Erythroblast (primary cell): ENCODE data around the gene BATF3.
A peak's percentile ranks its signal among the peaks of the same experiment; 100 is the strongest.
"Not testable (repeated sequence)": the region's sequence is repeated elsewhere in the genome, so short reads cannot be mapped to it uniquely, and the experiment has no call there.

ENCODE experiments used
- DNase-seq, 2 experiments: peaks; one replicate each; lab custom pipeline; 2025; lab: John Stamatoyannopoulos, UW
- GATA1 ChIP-seq: IDR thresholded peaks from 2 replicates; pipeline ENCODE4 v1.6.1; 2011; ENCODE audit warnings: low read depth, mild to moderate bottlenecking, control low read depth, low read length, moderate library complexity
- POLR2A ChIP-seq: IDR thresholded peaks from 2 replicates; pipeline ENCODE4 v1.6.1; 2011; ENCODE audit warnings: mild to moderate bottlenecking, low read length

Gene BATF3

DNA sequence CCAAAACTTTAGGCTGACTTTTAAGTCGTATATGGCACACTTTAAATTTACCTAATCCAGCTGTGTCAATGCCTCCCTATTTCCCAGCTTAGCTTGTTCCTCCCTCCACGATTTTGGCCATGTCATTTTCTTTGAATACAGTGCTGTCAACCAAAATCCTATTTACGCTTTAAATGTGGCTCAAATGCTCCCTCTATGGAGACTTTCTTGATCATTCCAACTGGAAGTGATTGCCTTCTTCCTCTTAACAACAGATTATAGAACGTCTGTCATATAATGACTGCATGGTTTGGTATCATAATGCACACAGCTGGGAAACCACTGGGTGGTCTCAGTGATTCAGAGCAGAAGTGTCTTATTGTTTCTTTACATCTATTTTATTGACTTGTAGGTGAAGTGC lies 18.9 kb upstream of the BATF3 start:
- DNase-seq: no peak
- TF ChIP-seq POLR2A (no peak), GATA1 (no peak)

DNA sequence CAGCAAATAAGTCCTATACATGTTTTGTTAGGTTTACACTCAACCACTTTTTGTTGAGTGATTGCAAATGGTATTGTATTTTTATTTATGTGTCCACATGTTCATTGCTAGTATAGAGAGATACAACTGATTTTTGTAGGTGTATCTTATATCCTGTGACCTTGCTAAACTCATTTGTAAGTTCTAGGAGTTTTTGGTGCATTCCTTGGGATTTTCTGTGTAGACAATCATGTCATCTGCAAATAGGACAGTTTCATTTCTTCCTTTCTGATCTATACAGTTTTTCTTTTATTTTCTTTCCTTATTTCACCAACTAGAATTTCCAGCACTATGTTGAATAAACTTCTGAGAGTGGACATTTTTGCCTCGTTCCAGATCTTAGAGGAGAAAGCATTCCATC lies 16.5 kb upstream of the BATF3 start:
- TF ChIP-seq GATA1: no peak
- no peak for TF ChIP-seq POLR2A

DNA sequence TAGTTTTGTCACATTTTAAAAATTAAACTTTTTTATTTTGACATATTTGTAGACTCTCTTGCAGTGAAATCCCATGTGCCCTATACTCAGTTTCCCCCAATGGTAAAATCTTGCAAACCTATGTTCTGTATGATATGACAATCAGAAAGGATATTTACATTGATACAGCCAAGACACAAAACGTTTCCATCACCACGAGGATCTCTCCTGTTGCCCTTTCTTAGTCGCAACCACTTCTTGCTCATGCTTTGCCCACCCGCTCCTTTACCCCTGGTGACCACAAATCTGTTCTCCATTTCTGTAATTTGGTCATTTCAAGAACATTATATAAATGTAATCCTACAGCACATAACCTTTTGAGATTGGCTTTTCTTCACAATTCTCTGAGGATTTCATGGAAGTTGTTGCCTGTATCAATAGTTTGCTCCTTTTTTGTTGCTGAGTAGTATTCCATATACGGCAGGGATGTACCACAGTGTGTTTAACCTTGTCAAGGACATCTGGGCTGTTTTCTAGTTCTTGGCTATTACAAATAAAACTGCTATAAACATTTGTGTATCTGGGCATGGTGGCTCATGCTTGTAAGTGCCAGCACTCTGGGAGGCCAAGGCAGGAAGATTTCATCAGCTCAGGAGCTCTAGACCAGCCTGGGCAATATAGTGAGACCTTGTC lies 14.0 kb upstream of the BATF3 start:
- TF ChIP-seq GATA1 (no peak), POLR2A (no peak)
- no peak for DNase-seq

More for the DNA sequence above, 16.5 kb upstream of the BATF3 start:
- no peak for DNase-seq

DNA sequence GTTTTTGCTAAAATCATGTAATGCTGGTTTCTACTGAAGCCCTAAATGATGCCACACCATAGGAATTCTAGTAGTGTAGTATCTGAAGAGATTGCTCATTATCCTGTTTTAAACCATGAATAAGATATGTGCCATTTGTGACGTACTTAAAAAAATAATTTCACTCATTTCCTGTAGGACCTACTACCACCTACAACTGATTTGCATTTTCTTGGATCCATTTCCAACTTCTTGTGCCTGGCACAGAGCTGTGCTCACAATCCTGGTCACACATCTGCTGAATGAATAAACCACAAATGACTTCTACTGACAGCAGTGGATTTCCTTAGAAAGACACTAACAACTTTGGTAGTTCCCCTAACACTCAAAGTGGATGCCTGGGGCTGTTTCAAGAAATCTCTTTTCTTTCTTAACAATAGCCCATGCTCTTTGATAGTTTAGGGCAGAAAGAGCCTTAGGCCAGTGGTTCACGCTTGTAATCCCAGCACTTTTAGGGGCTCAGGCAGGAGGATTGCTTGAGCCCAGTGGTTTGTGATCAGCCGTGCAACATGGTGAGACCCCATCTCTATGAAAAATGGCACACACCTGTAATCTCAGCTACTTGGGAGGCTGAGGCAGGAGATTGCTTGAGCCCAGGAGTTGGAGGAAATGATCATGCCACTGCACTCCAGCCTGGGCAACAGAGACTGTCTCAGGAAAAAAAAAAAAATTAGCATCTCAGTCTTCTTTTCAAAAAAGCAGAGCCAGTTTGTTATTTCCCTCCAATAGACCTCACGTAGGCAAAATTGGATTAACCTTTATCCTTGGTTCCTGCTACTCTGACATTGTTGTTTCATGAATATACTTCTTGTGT lies 13.0 kb upstream of the BATF3 start:
- DNase-seq: no peak
- TF ChIP-seq POLR2A: no peak
- no peak for TF ChIP-seq GATA1

DNA sequence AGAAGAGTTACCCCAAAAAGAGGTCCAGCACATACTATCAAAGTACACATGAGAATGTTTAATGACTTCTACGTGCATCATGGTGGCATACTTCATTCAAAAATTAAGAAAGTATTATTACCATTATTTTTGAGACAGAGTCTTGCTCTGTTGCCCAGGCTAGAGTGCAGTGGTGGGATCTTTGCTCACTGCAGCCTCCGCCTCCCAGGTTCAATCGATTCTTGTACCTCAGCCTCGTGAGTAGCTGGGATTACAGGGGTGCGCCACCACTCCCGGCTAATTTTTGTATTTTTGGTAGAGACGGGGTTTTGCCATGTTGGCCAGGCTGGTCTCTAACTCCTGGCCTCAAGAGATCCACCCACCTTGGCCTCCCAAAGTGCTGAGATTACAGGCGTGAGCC lies 12.3 kb upstream of the BATF3 start:
- DNase-seq: not testable (repeated sequence)

DNA sequence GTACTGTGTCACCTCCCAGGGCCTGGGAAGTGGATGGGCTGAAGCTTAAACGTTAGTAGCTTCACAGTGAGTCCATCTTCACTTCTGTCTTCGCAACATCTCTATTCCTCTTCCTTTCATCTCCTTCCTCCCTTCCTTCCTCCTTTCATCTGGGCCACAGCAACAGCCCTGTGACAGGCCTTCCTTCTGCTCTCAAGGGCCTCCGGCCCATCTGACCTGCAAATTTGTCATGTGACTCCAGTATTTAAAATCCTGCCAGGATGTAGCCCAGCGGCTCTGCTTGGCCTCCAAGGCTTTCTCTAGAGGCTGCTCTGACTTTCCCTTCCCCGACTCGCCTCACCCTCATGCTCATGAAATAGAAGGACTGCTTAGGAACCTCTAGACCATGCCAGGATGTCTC lies 10.9 kb upstream of the BATF3 start:
- TF ChIP-seq GATA1 (no peak), POLR2A (no peak)
- DNase-seq: no peak

DNA sequence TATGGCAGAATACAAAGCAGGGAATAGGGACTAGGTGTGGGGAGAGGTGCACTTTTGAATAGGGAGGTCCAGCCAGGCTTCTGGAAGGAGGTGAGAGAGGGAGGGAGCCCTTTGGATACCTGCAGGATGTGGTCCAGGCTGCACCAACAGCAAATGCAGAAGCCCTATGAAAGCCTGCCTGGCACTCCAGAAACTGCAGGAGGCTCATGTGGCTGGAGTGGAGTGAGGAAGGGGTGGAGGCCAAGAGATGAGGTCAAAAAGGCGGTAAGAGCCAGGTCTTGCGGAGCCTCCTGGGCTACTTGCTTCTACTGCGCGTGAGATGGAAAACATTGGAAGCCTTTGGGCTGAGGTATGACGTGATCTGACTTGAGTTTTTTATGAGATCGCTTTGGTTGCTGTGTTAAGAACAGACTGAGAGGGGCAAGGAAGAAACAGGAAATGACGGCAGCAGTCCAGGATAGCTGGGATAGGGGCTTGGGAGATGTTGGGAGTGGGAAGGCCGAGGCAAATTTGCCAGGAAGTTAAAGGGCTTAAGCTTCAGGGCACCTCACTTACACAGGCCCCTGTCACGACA lies 4.4 kb upstream of the BATF3 start:
- TF ChIP-seq POLR2A (no peak), GATA1 (no peak)
- no peak for DNase-seq

DNA sequence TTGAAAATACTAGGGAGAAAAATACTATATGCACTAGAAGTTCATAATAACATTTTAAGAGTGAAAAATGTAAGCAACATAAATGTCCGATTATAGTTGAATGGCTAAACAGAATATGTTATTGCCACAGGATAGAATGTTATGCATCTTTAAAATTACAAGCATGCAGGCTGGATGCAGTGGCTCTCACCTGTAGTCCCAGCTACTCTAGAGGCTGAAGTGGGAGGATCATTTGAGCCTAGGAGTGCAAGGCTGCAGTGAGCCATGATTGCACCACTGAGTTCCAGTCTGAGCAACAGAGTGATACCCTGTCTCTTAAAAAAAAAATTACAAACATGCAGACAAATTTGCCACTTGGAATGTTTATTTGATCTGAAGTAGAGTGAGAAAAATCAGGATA lies 3.0 kb upstream of the BATF3 start:
- TF ChIP-seq POLR2A (no peak), GATA1 (no peak)
- no peak for DNase-seq

DNA sequence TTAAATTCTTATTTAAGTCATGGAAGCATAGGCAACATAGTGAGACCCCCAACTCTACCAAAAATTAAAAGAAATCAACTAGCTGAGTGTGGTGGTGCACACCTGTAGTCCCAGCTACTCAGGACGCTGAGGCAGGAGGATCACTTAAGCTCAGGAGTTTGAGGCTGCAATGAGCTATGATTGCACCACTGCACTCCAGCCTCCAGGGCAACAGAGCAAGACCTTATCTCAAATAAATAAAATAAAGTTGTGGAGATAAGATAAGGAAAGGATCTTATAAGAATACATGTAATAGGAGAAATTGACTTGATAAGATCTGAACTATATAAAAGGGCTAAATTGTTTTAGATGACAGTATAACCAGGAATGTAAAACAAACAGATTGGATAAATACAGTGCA lies 2.3 kb upstream of the BATF3 start:
- TF ChIP-seq POLR2A: no peak
- TF ChIP-seq GATA1: no peak
- no peak for DNase-seq

DNA sequence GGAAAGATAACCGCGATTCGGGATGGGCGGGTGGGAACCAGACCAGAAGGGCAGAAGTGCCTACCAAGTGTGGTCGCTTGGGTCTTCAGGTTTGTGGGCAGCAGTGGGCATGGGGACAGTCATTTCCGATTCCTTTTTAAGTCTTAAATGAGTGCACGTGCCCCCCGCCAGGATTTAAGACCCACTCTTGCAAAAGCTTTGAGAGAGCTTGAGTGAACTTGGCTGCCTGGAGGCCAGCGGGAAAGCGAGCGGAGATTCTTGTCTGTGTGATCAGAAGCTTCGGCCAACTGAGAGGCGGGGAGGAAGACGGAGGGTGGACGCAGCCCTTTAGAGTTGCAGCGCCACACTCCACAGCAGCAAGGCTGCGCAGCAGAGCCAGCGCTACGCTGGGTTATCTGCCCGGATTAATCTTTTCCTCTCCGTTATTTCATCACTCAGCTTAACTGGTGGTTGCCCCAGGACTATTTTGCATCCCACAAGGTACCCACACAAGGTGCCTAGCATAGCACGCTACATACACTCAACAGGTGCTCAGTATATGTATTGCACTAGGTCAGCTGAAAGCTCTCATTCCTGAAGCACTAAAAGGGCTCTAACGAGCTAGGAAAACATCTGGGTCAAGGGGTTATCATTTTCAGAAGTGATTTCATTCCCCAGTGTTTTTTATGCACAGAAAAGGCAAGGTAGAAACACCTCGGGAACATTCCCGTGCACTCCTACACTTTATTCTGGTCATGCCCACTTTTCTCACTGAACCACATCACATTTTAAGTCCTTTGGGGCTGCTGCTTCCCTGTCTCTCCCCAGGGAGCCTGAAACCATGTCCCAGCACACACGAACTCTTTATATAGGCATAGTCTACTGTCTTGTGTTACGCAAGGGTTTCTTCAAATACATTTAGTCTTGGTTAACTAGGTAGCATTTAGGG lies 1.5 kb upstream of the BATF3 start:
- no peak for TF ChIP-seq POLR2A
- TF ChIP-seq GATA1: no peak
- peak; percentile 32 to 47 for DNase-seq

DNA sequence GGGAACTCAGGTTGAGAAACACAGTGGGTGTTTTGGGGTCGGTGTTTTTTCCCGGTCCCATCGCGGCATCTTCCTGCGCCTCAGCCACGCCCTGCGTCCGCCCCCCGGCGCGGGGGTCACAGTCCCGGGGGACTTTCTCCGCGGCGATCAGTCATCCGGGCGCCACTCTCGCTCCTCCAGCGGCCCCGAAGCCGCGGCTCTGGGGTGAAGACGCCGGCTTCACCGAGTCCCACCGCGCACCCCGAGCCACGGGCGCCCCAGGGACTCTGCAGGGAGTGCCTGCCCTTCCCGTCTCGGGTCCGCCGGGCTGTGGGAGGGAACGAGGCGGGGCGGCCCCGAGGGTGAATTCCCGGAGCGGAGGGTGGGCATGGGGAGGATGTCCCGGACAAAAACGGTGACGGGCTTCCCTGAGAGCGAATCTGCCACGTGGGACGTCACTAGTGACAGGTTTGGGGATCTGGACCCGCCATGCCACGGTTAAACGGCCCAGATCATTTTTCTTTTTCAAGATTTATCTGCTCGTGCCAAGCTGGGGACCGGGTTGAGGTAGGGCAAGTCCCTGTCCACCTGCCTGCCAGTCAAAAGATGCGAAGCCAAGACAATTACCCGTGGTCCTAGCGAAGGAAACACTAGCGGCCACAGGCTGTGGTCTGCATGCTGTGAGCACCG lies 717 bp upstream of the BATF3 start:
- DNase-seq: no peak
- TF ChIP-seq GATA1: no peak
- no peak for TF ChIP-seq POLR2A

DNA sequence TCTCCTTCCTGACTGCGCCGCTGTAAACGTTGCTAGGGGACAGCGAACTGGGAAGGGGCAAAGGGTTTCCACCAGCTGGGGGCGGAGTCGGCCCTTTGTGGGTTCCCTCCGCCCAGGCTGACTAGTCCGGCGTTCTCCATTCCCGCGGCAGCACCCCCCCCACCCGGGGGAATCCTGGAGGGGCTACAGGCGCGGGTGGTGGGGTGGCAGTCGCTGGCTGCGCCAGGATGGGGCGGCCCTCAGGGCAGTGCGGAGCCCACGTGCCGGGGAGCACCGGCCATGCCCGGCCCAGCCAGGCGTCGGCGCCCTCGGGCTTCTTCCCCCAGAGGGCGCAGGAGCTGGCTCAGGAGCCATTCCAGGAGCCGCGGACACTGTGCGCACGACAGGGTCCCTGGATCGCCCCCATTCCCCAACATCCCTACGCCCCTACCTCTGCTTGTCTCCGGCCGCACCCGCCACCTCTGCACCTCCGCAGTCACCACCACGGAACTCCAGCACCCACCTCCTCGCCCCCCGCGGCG lies 476 bp downstream of the BATF3 start:
- no peak for TF ChIP-seq POLR2A
- TF ChIP-seq GATA1: no peak
- DNase-seq: peak; percentile 47 to 56
